ENCODE data around the gene MATCAP1. TPM values are rescaled to one million over a fixed set of nuclear protein-coding genes. Genes with fewer than 3 reads are reported as not detected.

The MATCAP1 gene
- total and polyA plus RNA-seq, 2 of the 13 experiments (the other 11 are each of a cell fraction or from before 2014, with no cell fraction given) = 11.2 to 24.5 TPM

DNA sequence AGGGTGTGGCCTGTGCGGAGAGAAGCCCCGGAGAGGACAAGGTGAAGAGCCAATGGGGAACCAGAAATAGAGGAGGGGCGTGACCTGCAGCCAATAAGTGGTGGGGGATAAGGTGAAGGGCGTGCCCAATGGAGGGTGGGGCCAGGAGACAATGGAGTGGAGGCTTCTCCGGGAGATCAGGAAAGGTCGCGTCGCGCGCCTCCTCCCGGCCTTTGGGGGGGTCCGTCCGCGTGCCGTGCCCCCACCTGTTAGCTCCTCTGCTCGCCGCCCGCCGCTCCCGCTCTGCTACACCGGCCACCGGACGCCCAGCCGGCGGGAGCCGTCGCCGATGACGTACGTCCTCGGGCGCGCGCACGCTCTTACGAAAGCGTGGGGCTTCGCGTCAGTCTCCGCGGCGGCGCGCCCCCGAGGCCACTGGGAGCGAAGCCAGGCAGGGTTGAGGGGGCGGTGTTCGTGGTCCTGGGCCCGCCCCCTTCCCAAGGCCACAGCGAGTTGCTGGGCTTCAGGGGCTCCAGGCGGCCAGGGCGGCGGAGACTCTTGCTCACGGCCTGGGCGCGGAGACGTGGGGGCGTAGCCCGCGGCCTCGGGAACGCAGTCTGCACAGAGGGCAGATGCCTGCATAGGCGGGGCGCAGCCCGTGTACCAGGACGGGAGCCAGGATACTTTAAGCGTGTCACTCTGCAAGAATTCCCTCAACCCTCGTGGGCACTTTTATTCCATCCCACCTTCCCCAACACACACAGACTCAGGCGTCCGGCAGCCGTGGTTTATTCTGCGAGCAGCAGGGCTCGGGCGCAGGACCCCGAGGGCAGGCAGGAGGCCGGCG, at the start of gene MATCAP1 (continued):
- no peak for TF ChIP-seq NCOA5 (CRISPR knock-in tag; IDR thresholded peaks at IDR 0.05)
- TF ChIP-seq ZNF530 (CRISPR knock-in tag; IDR thresholded peaks at IDR 0.05; ENCODE audit: low read depth) = no peak
- TF ChIP-seq, protein P1, sequence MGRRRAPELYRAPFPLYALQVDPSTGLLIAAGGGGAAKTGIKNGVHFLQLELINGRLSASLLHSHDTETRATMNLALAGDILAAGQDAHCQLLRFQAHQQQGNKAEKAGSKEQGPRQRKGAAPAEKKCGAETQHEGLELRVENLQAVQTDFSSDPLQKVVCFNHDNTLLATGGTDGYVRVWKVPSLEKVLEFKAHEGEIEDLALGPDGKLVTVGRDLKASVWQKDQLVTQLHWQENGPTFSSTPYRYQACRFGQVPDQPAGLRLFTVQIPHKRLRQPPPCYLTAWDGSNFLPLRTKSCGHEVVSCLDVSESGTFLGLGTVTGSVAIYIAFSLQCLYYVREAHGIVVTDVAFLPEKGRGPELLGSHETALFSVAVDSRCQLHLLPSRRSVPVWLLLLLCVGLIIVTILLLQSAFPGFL (CRISPR knock-in tag; IDR thresholded peaks at IDR 0.05) = no peak
- TF ChIP-seq ZMYM3 (CRISPR knock-in tag; IDR thresholded peaks at IDR 0.05) = no peak
- peak; percentile 39; the same call in 1 of the 2 replicates for TF ChIP-seq AHR (CRISPR knock-in tag; IDR thresholded peaks at IDR 0.05)
- 0 out of 2 replicates have a peak, but pooled peaks have one; percentile 64 for TF ChIP-seq ZNF235 (CRISPR knock-in tag; IDR thresholded peaks at IDR 0.05; ENCODE audit: borderline replicate concordance)
- TF ChIP-seq ZSCAN30 (CRISPR knock-in tag; IDR thresholded peaks at IDR 0.05) = no peak
- TF ChIP-seq ZNF549 (CRISPR knock-in tag; IDR thresholded peaks at IDR 0.05) = no peak
- TF ChIP-seq ZNF335 (CRISPR knock-in tag; IDR thresholded peaks at IDR 0.05) = no peak; the same call in 1 of the 2 replicates
- TF ChIP-seq GATAD2A (CRISPR knock-in tag; IDR thresholded peaks at IDR 0.05) = peak; percentile 71
- TF ChIP-seq ESRRA (CRISPR knock-in tag; IDR thresholded peaks at IDR 0.05; ENCODE audit: low read depth) = 0 out of 2 replicates have a peak, but pooled peaks have one; percentile 56
- TF ChIP-seq KDM6A (CRISPR knock-in tag; IDR thresholded peaks at IDR 0.05; ENCODE audit: low read depth) = no peak
- no peak for TF ChIP-seq HNF4G (IDR thresholded peaks at IDR 0.05; ENCODE audit: borderline replicate concordance, low read depth, low read length)
- no peak for TF ChIP-seq HNF4G (CRISPR knock-in tag; IDR thresholded peaks at IDR 0.05; ENCODE audit: borderline replicate concordance, low read depth)
- TF ChIP-seq ADNP (CRISPR knock-in tag; IDR thresholded peaks at IDR 0.05) = no peak
- TF ChIP-seq BORCS8-MEF2B (CRISPR knock-in tag; IDR thresholded peaks at IDR 0.05) = peak; percentile 84
- TF ChIP-seq, protein P2, sequence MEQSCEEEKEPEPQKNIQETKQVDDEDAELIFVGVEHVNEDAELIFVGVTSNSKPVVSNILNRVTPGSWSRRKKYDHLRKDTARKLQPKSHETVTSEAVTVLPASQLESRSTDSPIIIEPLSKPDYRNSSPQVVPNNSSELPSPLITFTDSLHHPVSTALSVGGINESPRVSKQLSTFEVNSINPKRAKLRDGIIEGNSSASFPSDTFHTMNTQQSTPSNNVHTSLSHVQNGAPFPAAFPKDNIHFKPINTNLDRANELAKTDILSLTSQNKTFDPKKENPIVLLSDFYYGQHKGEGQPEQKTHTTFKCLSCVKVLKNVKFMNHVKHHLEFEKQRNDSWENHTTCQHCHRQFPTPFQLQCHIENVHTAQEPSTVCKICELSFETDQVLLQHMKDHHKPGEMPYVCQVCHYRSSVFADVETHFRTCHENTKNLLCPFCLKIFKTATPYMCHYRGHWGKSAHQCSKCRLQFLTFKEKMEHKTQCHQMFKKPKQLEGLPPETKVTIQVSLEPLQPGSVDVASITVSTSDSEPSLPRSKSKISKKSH (CRISPR knock-in tag; IDR thresholded peaks at IDR 0.05; ENCODE audit: borderline replicate concordance) = peak; percentile 43; the same call in 1 of the 2 replicates
- peak; percentile 72; the same call in 1 of the 2 replicates for TF ChIP-seq EEA1 (CRISPR knock-in tag; IDR thresholded peaks at IDR 0.05; ENCODE audit: borderline replicate concordance)
- TF ChIP-seq IRX3 (CRISPR knock-in tag; IDR thresholded peaks at IDR 0.05; ENCODE audit: borderline replicate concordance, low read depth) = peak; percentile 77; the same call in 1 of the 2 replicates
- TF ChIP-seq ZNF260 (CRISPR knock-in tag; IDR thresholded peaks at IDR 0.05; ENCODE audit: borderline replicate concordance, low read depth) = no peak
- TF ChIP-seq PRMT3 (CRISPR knock-in tag; IDR thresholded peaks at IDR 0.05; ENCODE audit: borderline replicate concordance, low read depth) = no peak
- TF ChIP-seq ZNF670 (CRISPR knock-in tag; IDR thresholded peaks at IDR 0.05; ENCODE audit: borderline replicate concordance) = peak; percentile 22; the same call in 1 of the 2 replicates
- TF ChIP-seq ZNF713 (CRISPR knock-in tag; IDR thresholded peaks at IDR 0.05) = no peak; the same call in 1 of the 2 replicates
- peak; percentile 82 for TF ChIP-seq HNRNPLL (IDR thresholded peaks at IDR 0.05; ENCODE audit: low read depth, low read length, poor library complexity, severe bottlenecking)
- TF ChIP-seq NPAS2 (CRISPR knock-in tag; IDR thresholded peaks at IDR 0.05; ENCODE audit: borderline replicate concordance) = no peak
- 0 out of 2 replicates have a peak, but pooled peaks have one; percentile 20 for TF ChIP-seq SMAD9 (CRISPR knock-in tag; IDR thresholded peaks at IDR 0.05)
- peak; percentile 18; the same call in 1 of the 2 replicates for TF ChIP-seq JUN (CRISPR knock-in tag; IDR thresholded peaks at IDR 0.05)
- TF ChIP-seq, protein P3, sequence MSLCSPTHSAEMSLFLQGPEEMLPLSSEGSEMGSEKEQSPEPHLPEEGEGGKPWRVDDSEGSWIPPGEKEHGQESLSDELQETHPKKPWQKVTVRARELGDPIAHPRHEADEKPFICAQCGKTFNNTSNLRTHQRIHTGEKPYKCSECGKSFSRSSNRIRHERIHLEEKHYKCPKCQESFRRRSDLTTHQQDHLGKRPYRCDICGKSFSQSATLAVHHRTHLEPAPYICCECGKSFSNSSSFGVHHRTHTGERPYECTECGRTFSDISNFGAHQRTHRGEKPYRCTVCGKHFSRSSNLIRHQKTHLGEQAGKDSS (CRISPR knock-in tag; IDR thresholded peaks at IDR 0.05; ENCODE audit: borderline replicate concordance, low read depth) = peak; percentile 41

Measured in HepG2 (cell line).